H1 (cell line): ENCODE results near the gene SLC37A1. TPM values are rescaled to one million over a fixed set of nuclear protein-coding genes. Genes with fewer than 3 reads are reported as not detected.

Source experiments
- CEBPB ChIP-seq: IDR thresholded peaks from 2 replicates; pipeline ENCODE4 v1.6.1; 2012; ENCODE audit warnings: low read depth, low read length
- HDAC2 ChIP-seq, 2 experiments: fragments of 300-600 bp in 1 of 2; sonication (generic) in 1 of 2; IDR thresholded peaks; 2 replicates each; pipeline ENCODE4 v1.6.1; 2011 to 2012; ENCODE audit warnings: low read depth in 2 of 2, low read length in 2 of 2, mild to moderate bottlenecking in 2 of 2, moderate library complexity in 2 of 2, borderline replicate concordance in 1 of 2, inconsistent platforms in 1 of 2
- SIN3A ChIP-seq, 2 experiments: IDR thresholded peaks in 1 of 2; conservative IDR thresholded peaks in 1 of 2; 2 replicates each; pipeline ENCODE4 v1.6.1; 2011 to 2012; ENCODE audit warnings: low read length in 2 of 2, improper control_type of control experiment in 1 of 2, low read depth in 1 of 2, mild to moderate bottlenecking in 1 of 2
- polyA plus RNA-seq, 7 experiments: library from polyadenylated mRNA; depleted of rRNA in 3 of 7; stranded (reverse) in 5 of 7; unstranded in 2 of 7; fragments of >200 nt in 5 of 7; fragments of 200-250 nt in 2 of 7; gene quantifications; 1 replicate in 5 of 7; 2 replicates in 1 of 7; 4 replicates in 1 of 7; pipeline versions ENCODE4 v1.2.1 to v1.2.3, GENCODE V29; 2011 to 2013; ENCODE audit warnings: missing spikeins in 2 of 7, mixed read lengths in 2 of 7
- total RNA-seq: library from RNA; stranded (reverse); fragmentation: NEBNext Ultra II Directional; extraction: Animal tissue kit (Norgen Biotek cat#: 25700); gene quantifications from 2 replicates; pipeline ENCODE4 v1.2.1, GENCODE V29; 2021

The SLC37A1 gene
- total and polyA plus RNA-seq, 2 of the 8 experiments (the other 6 are each of a cell fraction or from before 2014, with no cell fraction given) = 15.6 to 30.9 TPM

DNA sequence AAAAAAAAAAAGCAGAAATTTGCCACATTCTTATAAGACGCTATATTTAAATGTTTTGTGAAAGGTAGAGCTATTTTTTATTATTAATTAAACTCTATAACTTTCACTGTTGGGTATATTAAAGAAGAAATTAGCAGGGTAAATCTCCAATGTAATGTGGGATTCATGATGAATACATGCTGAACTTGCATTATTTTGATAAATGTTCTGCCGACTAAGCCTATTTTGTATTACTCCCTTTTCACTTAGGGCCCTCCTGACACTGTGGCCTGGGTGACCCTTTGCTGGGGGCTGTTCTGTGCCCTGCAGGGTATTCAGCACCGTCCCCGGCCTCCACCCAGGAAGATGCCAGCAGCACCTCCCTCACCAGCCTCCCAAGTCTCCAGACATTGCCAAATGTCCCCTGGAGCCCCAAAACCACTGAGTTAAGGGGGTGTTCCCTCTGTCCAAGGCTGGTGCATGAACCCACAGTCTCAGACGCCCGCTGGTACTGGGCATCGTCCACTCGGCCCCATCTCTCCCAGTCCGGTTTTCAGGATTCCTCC, 40.1 kb upstream of the SLC37A1 start (continued):
- TF ChIP-seq HDAC2 (IDR thresholded peaks at IDR 0.05; ENCODE audit: borderline replicate concordance in 1 of 2, low read depth in 2 of 2, low read length in 2 of 2) (no peak), CEBPB (no peak), SIN3A (conservative IDR thresholded peaks at IDR 0.05 in 1 of 2, IDR thresholded peaks at IDR 0.05 in 1 of 2; ENCODE audit: low read depth in 1 of 2, low read length in 2 of 2) (no peak)
